ENCODE results near the gene SLC32A1.

Gene SLC32A1

GRCh38 chr20:38723848-38724625 is at the start of gene SLC32A1:
TSS of gene SLC32A1 (plus strand) at chr20:38724486. CDS start at chr20:38724725, 239 bp downstream.
- CTCF ChIA-PET: interaction anchor here (1.0 to 3.4 kb wide), 5 partner anchors 7 to 81 kb away, joined by 3 to 14 read pairs (median 5); partner anchors contain the start of gene ACTR5
- DNase-seq (ENCODE audit: extremely low spot score): peak; percentile 29
- no peak for TF ChIP-seq CTCF (IDR thresholded peaks at IDR 0.05; ENCODE audit: control extremely low read depth, extremely low read depth, low read depth, missing control alignments)

GRCh38 chr20:38674765-38675133 is 49.5 kb upstream of the SLC32A1 start:
- TF ChIP-seq CTCF (IDR thresholded peaks at IDR 0.05; ENCODE audit: control extremely low read depth, extremely low read depth, low read depth, missing control alignments): no peak
- ChIA-PET CTCF (interaction anchor here (0.8 to 5.5 kb wide), 2 partner anchors 15 to 218 kb away, joined by 4 to 31 read pairs; no protein-coding TSS in a partner anchor), POLR2A (no interaction called here)
- DNase-seq (ENCODE audit: extremely low spot score): no peak

More at GRCh38 chr20:38723848-38724625, at the start of gene SLC32A1:
- POLR2A ChIA-PET: no interaction called here

GRCh38 chr20:38676576-38676975 is 47.7 kb upstream of the SLC32A1 start:
- ChIA-PET CTCF (interaction anchor here (1.1 to 1.3 kb wide), 2 partner anchors 16 to 18 kb away, joined by 3 read pairs; no protein-coding TSS in a partner anchor), POLR2A (no interaction called here)
- no peak for DNase-seq (ENCODE audit: extremely low spot score)
- no peak for TF ChIP-seq CTCF (IDR thresholded peaks at IDR 0.05; ENCODE audit: control extremely low read depth, extremely low read depth, low read depth, missing control alignments)

- ChIA-PET POLR2A (no interaction called here), CTCF (interaction anchor here (1.0 to 1.5 kb wide), 2 partner anchors 22 to 35 kb away, joined by 4 to 5 read pairs; no protein-coding TSS in a partner anchor)
- no peak for DNase-seq (ENCODE audit: extremely low spot score)
- no peak for TF ChIP-seq CTCF (IDR thresholded peaks at IDR 0.05; ENCODE audit: control extremely low read depth, extremely low read depth, low read depth, missing control alignments)
Measured at GRCh38 chr20:38680500-38681306, 43.6 kb upstream of the SLC32A1 start.

GRCh38 chr20:38685271-38685670 is 39.0 kb upstream of the SLC32A1 start:
- no peak for DNase-seq (ENCODE audit: extremely low spot score)
- CTCF ChIA-PET: interaction anchor here (1.0 to 1.2 kb wide), 4 partner anchors 11 to 51 kb away, joined by 3 to 7 read pairs (median 4); no protein-coding TSS in a partner anchor
- TF ChIP-seq CTCF (IDR thresholded peaks at IDR 0.05; ENCODE audit: control extremely low read depth, extremely low read depth, low read depth, missing control alignments): no peak
- POLR2A ChIA-PET: no interaction called here

- POLR2A ChIA-PET: no interaction called here
- TF ChIP-seq CTCF (IDR thresholded peaks at IDR 0.05; ENCODE audit: control extremely low read depth, extremely low read depth, low read depth, missing control alignments): no peak
- CTCF ChIA-PET: interaction anchor here (1.0 to 1.2 kb wide), 4 partner anchors 10 to 52 kb away, joined by 3 to 7 read pairs (median 4); no protein-coding TSS in a partner anchor
- DNase-seq (ENCODE audit: extremely low spot score): peak; percentile 41
Measured at GRCh38 chr20:38685853-38686473, 38.3 kb upstream of the SLC32A1 start.

Measured in GM10248 (cell line).